MCF 10A (cell line): ENCODE measurements around the gene ADAMTSL1. TPM values are rescaled to one million over a fixed set of nuclear protein-coding genes. Genes with fewer than 3 reads are reported as not detected.

Experiments
- BruUV-seq: library from RNA; stranded (reverse); fragments of 400-500 nt; replicated peaks from 2 replicates; lab custom pipeline; 2021; lab: Mats Ljungman, UMichigan
- CTCF ChIA-PET: fragments of 300-600 bp; sonication (Branson Sonifier 250); formaldehyde crosslinking; extraction: SDS; loops from one replicate; lab custom pipeline; 2021; ENCODE audit warnings: antibody characterized with exemption, inconsistent platforms; lab: Yijun Ruan, JAX
- POLR2A ChIA-PET: fragments of 300-600, 350-650 bp; sonication (Branson Sonifier 250); formaldehyde crosslinking; extraction: SDS; loops from one replicate; lab custom pipeline; 2020; ENCODE audit warnings: antibody characterized with exemption, inconsistent platforms; lab: Yijun Ruan, JAX
- DNase-seq: peaks from one replicate; pipeline ENCODE4 v3.0.0-alpha.2; 2018; ENCODE audit not compliant: unreplicated experiment
- H3K27ac Mint-ChIP-seq: one replicate; pipeline ENCODE4 v1.8.0; 2022; ENCODE audit warnings: mild to moderate bottlenecking, low read depth, mixed read lengths; ENCODE audit not compliant: unreplicated experiment
- H3K27me3 Mint-ChIP-seq: one replicate; pipeline ENCODE4 v1.8.0; 2022; ENCODE audit warnings: mixed read lengths; ENCODE audit not compliant: insufficient read depth, unreplicated experiment
- H3K36me3 Mint-ChIP-seq: one replicate; pipeline ENCODE4 v1.8.0; 2022; ENCODE audit warnings: mild to moderate bottlenecking, moderate library complexity, mixed read lengths; ENCODE audit not compliant: insufficient read depth, unreplicated experiment
- H3K4me1 Mint-ChIP-seq: one replicate; pipeline ENCODE4 v1.8.0; 2022; ENCODE audit warnings: mixed read lengths; ENCODE audit not compliant: insufficient read depth, unreplicated experiment
- H3K4me3 Mint-ChIP-seq: one replicate; pipeline ENCODE4 v1.8.0; 2022; ENCODE audit warnings: mild to moderate bottlenecking, moderate library complexity, mixed read lengths; ENCODE audit not compliant: unreplicated experiment
- H3K9me3 Mint-ChIP-seq: one replicate; pipeline ENCODE4 v1.8.0; 2022; ENCODE audit warnings: mixed read lengths; ENCODE audit not compliant: unreplicated experiment
- CTCF ChIP-seq: fragments of 200-600 bp; IDR thresholded peaks from one replicate; pipeline ENCODE4 v1.8.0; 2022; ENCODE audit warnings: antibody characterized with exemption, mild to moderate bottlenecking; ENCODE audit not compliant: unreplicated experiment
- intact Hi-C: fragments of 100-400 bp; cut with micrococcal nuclease; formaldehyde crosslinking; loops from 2 replicates; pipeline ENCODE4 v1.14.1; 2022
- total RNA-seq: library from RNA; stranded (reverse); gene quantifications from 2 replicates; pipeline ENCODE4 v1.2.3, GENCODE V29; 2022

Gene ADAMTSL1
- total RNA-seq, 1 experiment from 2014 or later: not detected

- H3K9me3 Mint-ChIP-seq: no peaks in the 10 kb centered on the region
- H3K4me1 Mint-ChIP-seq: no peaks in the 10 kb centered on the region
- no peaks in the 10 kb centered on the region for H3K27me3 Mint-ChIP-seq
- no peak for DNase-seq
- no peak overlapping the region for H3K4me3 Mint-ChIP-seq
- no peak for TF ChIP-seq CTCF
- POLR2A ChIA-PET: no interaction called here
- no peak overlapping the region for H3K27ac Mint-ChIP-seq
- intact Hi-C loops: no loop called here
- no peaks in the 10 kb centered on the region for H3K36me3 Mint-ChIP-seq
- BruUV-seq: no TSS peak
- CTCF ChIA-PET: interaction anchor here (0.6 kb wide), 2 partner anchors 251 to 1201 kb away, joined by 3 read pairs; no protein-coding TSS in a partner anchor
These were observed 302.0 kb downstream of the ADAMTSL1 start for GRCh38 chr9:18775930-18776329.

- CTCF ChIA-PET: no interaction called here
- BruUV-seq: no TSS peak
- intact Hi-C loops: no loop called here
- no peak for TF ChIP-seq CTCF
- Mint-ChIP-seq H3K27me3 (no peaks in the 10 kb centered on the region), H3K36me3 (no peaks in the 10 kb centered on the region), H3K4me1 (no peaks in the 10 kb centered on the region), H3K9me3 (no peaks in the 10 kb centered on the region), H3K27ac (no peak overlapping the region), H3K4me3 (no peak overlapping the region)
- DNase-seq: no peak
- POLR2A ChIA-PET: no interaction called here
These were observed 303.2 kb downstream of the ADAMTSL1 start for GRCh38 chr9:18776836-18777820.

- H3K27ac Mint-ChIP-seq: no peak overlapping the region
- no peak overlapping the region for H3K4me3 Mint-ChIP-seq
- H3K9me3 Mint-ChIP-seq: no peaks in the 10 kb centered on the region
- POLR2A ChIA-PET: no interaction called here
- H3K36me3 Mint-ChIP-seq: no peaks in the 10 kb centered on the region
- TF ChIP-seq CTCF: no peak
- H3K4me1 Mint-ChIP-seq: no peaks in the 10 kb centered on the region
- CTCF ChIA-PET: interaction anchor here (0.7 kb wide), 1 partner anchor 14 kb away, joined by 3 read pairs; no protein-coding TSS in a partner anchor
- no peaks in the 10 kb centered on the region for H3K27me3 Mint-ChIP-seq
- no peak for DNase-seq
- intact Hi-C loops: no loop called here
- BruUV-seq: no TSS peak
These were observed 304.2 kb downstream of the ADAMTSL1 start for GRCh38 chr9:18778147-18778546.

- Mint-ChIP-seq H3K4me1 (no peaks in the 10 kb centered on the region), H3K27ac (no peak overlapping the region), H3K4me3 (no peak overlapping the region), H3K36me3 (no peaks in the 10 kb centered on the region), H3K27me3 (no peaks in the 10 kb centered on the region), H3K9me3 (no peaks in the 10 kb centered on the region)
- no TSS peak for BruUV-seq
- no peak for TF ChIP-seq CTCF
- ChIA-PET POLR2A (no interaction called here), CTCF (interaction anchor here (0.7 kb wide), 1 partner anchor 14 kb away, joined by 3 read pairs; no protein-coding TSS in a partner anchor)
- intact Hi-C loops: no loop called here
- DNase-seq: no peak
These were observed 304.9 kb downstream of the ADAMTSL1 start for GRCh38 chr9:18778846-18779245.
